ENCODE results near the gene LPIN1.
A peak's percentile ranks its signal among the peaks of the same experiment; 100 is the strongest.
"Not testable (repeated sequence)": the region's sequence is repeated elsewhere in the genome, so short reads cannot be mapped to it uniquely, and the experiment has no call there.

The LPIN1 gene

GRCh38 chr2:11810237-11810977 is 64.0 kb downstream of the LPIN1 start:
- DNase-seq (ENCODE audit: low read depth) = no peak
- H3K4me3 ChIP-seq (ENCODE audit: low read length) = no peak overlapping the region
- TF ChIP-seq CTCF (conservative IDR thresholded peaks at IDR 0.05; ENCODE audit: low read length) = no peak

- peak; percentile 30 for DNase-seq (ENCODE audit: low read depth)
- no peak for TF ChIP-seq CTCF (conservative IDR thresholded peaks at IDR 0.05; ENCODE audit: low read length)
- no peak overlapping the region for H3K4me3 ChIP-seq (ENCODE audit: low read length)
Observed at GRCh38 chr2:11811036-11811654, 64.7 kb downstream of the LPIN1 start.

- no peak for DNase-seq (ENCODE audit: low read depth)
- H3K4me3 ChIP-seq (ENCODE audit: low read length) = no peak overlapping the region
- TF ChIP-seq CTCF (conservative IDR thresholded peaks at IDR 0.05; ENCODE audit: low read length) = no peak
Observed at GRCh38 chr2:11812466-11813248, 66.2 kb downstream of the LPIN1 start.

- H3K4me3 ChIP-seq (ENCODE audit: low read length); DNase-seq (ENCODE audit: low read depth): not testable (repeated sequence)
Observed at GRCh38 chr2:11813345-11813744, 66.9 kb downstream of the LPIN1 start.

GRCh38 chr2:11813951-11814350 is 67.5 kb downstream of the LPIN1 start:
- no peak for TF ChIP-seq CTCF (conservative IDR thresholded peaks at IDR 0.05; ENCODE audit: low read length)
- no peak for DNase-seq (ENCODE audit: low read depth)
- no peak overlapping the region for H3K4me3 ChIP-seq (ENCODE audit: low read length)

GRCh38 chr2:11814979-11815510 is 68.6 kb downstream of the LPIN1 start:
- no peak overlapping the region for H3K4me3 ChIP-seq (ENCODE audit: low read length)
- DNase-seq (ENCODE audit: low read depth) = no peak
- TF ChIP-seq CTCF (conservative IDR thresholded peaks at IDR 0.05; ENCODE audit: low read length) = no peak

- not testable (repeated sequence) for DNase-seq (ENCODE audit: low read depth); H3K4me3 ChIP-seq (ENCODE audit: low read length)
Observed at GRCh38 chr2:11816935-11817334, 70.5 kb downstream of the LPIN1 start.
